GM19351 (cell line): ENCODE results near the gene KDM6A.

ENCODE experiments used
- ATAC-seq: cut with Tn5 transposase; IDR thresholded peaks from one replicate; pipeline ENCODE4 v1.9.1; 2021; ENCODE audit warnings: mild to moderate bottlenecking, moderate library complexity; ENCODE audit not compliant: unreplicated experiment

The KDM6A gene

DNA sequence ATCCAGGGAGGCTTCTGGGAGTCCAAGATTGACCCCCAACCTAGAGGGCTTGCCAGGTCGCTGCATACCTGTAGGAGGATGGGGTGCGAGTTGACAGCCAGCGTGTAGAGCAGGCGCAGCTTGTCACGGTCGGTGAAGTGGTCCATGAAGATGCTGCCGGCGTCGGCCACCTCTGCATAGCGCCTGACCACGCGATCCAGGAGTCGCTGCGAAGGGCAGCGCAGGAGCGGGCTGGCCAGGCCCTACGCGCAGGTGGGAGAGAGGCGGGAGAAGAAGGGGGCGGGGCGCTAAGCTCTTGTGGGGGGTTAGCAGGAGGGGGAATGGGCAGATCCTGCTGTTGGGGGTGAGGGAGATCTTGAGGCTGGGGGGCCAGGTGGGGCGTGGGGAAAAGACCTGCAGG is 284.7 kb downstream of the KDM6A start:
- no peak for ATAC-seq
